ENCODE results near the gene PIPOX. TPM values are rescaled to one million over a fixed set of nuclear protein-coding genes. Genes with fewer than 3 reads are reported as not detected.
A peak's percentile ranks its signal among the peaks of the same experiment; 100 is the strongest.

The PIPOX gene
- total and polyA plus RNA-seq, 2 of the 13 experiments (the other 11 are each of a cell fraction or from before 2014, with no cell fraction given) = 87.3 to 154 TPM

DNA sequence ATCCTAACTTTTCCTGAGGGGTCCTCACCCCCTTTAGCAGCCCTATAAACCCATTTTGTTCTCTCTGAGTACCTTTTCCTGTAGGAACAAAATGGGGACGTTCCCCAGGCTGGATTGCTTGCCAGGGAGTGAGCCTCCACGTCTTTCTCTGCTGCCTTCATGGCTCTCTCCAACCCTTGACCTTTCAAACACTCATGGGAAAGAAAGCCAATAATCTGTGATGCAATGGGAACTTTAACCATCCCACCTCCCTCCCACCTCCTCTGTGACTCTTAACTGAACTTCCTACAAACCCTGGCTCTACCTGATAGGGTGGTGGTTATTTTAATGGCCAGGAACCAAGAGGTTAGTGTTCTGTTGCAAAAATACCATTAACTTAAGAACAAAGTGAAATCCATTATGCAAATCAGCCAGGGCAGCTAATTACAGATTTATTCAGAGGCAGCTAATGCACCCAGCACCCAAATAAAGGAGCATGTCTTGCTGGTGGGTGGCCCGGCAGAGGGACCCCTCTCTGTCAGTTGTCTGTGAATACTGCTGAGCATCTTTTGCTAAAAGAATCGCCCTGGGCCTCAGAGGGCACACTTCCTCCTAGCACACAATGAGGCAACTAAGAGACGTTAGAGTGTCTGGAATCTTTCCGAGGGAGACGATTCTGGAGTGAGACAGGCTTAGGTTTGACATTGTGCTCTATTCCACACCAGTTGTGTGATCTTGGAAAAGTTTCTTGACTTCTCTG is 3.0 kb downstream of the PIPOX start:
- in situ Hi-C loops (cut with HindIII; ENCODE audit: extremely low pct_ligation_motif_present, low pct_unique_long_range_greater_than_20kb) (no loop called here), intact Hi-C loops (cut with micrococcal nuclease; ENCODE audit: unreplicated experiment) (no loop called here)
- ATAC-seq = peak; percentile 56
- POLR2A ChIA-PET = no interaction called here
- DNase-seq (ENCODE audit: low spot score) = peak; percentile 73
- BruUV-seq (replicated peaks) = TSS peak; percentile 7
- WGBS (ENCODE audit: low lambda C conversion rate) = 60% methylated on average over 7 of the region's 7 CpGs
- no peak overlapping the region for H2AFZ ChIP-seq (ENCODE audit: low read length)
- CTCF ChIA-PET (ENCODE audit: low intra/inter-chr PET ratio, low total read pairs) = no interaction called here
- H3K36me3 ChIP-seq (replicated peaks in 1 of 2; ENCODE audit: control insufficient read depth in 1 of 2, insufficient read depth in 2 of 2, low read length in 2 of 2) = peaks cover 6 to 34% of the 10 kb centered on the region in 2 experiments
- H3K27me3 ChIP-seq (ENCODE audit: control insufficient read depth in 1 of 2, insufficient read depth in 2 of 2, low read length in 2 of 2) = no peaks in the 10 kb centered on the region
- H3K4me2 ChIP-seq (ENCODE audit: low read depth, low read length) = peak overlapping the region; percentile 93
- peaks cover 4% of the 10 kb centered on the region; the same call in 1 of the 2 replicates for H4K20me1 ChIP-seq (ENCODE audit: insufficient read depth, low read length)
- no peak overlapping the region for H3K9ac ChIP-seq (ENCODE audit: insufficient read depth, low read depth, low read length)
- H3K4me1 ChIP-seq (ENCODE audit: insufficient read depth, low read length) = peaks cover 60% of the 10 kb centered on the region
- peaks cover 42% of the 10 kb centered on the region for H3K79me2 ChIP-seq (ENCODE audit: insufficient read depth, low read length)
- H3K4me3 ChIP-seq (replicated peaks in 1 of 3; ENCODE audit: insufficient read depth in 1 of 3, low read depth in 2 of 3, low read length in 3 of 3) = peak overlapping the region in 2 of 3 experiments; percentile 16 to 30; a peak in 2 of 6 replicates
- H3K27ac ChIP-seq (ENCODE audit: extremely low read length, insufficient read depth, low read length) = peak overlapping the region; percentile 58
- peak; percentile 85 for FAIRE-seq
- H3K9me3 ChIP-seq (ENCODE audit: low read length) = no peaks in the 10 kb centered on the region
- TF ChIP-seq ISX (CRISPR knock-in tag; conservative IDR thresholded peaks at IDR 0.05) (no peak), MTF1 (CRISPR knock-in tag; IDR thresholded peaks at IDR 0.05) (no peak), RXRA (CRISPR knock-in tag; IDR thresholded peaks at IDR 0.05) (peak; percentile 62; the same call in 1 of the 2 replicates), AKAP8 (CRISPR knock-in tag; IDR thresholded peaks at IDR 0.05) (no peak), SPEN (CRISPR knock-in tag; IDR thresholded peaks at IDR 0.05; ENCODE audit: low read depth) (peak; percentile 78; the same call in 1 of the 2 replicates), ATF2 (CRISPR knock-in tag; IDR thresholded peaks at IDR 0.05) (peak; percentile 74; the same call in 1 of the 2 replicates), ZNF337 (CRISPR knock-in tag; IDR thresholded peaks at IDR 0.05; ENCODE audit: borderline replicate concordance, low read depth) (no peak), SNRNP70 (IDR thresholded peaks at IDR 0.05; ENCODE audit: low read depth, low read length) (no peak), NR2C2 (CRISPR knock-in tag; IDR thresholded peaks at IDR 0.05; ENCODE audit: borderline replicate concordance) (peak; percentile 95), NCOR1 (IDR thresholded peaks at IDR 0.05; ENCODE audit: borderline replicate concordance, low read length) (peak; percentile 83; the same call in 1 of the 2 replicates), TAF15 (IDR thresholded peaks at IDR 0.05; ENCODE audit: low read depth, low read length, poor library complexity, severe bottlenecking) (no peak), RNF2 (conservative IDR thresholded peaks at IDR 0.05; ENCODE audit: low read depth) (no peak), ZNF446 (CRISPR knock-in tag; IDR thresholded peaks at IDR 0.05) (no peak), MYPOP (CRISPR knock-in tag; IDR thresholded peaks at IDR 0.05) (no peak), ATF3 (CRISPR knock-in tag; IDR thresholded peaks at IDR 0.05) (peak; percentile 73; the same call in 1 of the 2 replicates), EP300 (IDR thresholded peaks at IDR 0.05; ENCODE audit: low read depth in 2 of 2, low read length in 2 of 2) (peak in 1 of 2 experiments; percentile 59; a peak in 1 of 4 replicates), EP300 (CRISPR knock-in tag; IDR thresholded peaks at IDR 0.05; ENCODE audit: borderline replicate concordance) (peak; percentile 38; the same call in 1 of the 2 replicates), ZNF562 (CRISPR knock-in tag; IDR thresholded peaks at IDR 0.05; ENCODE audit: borderline replicate concordance) (no peak), NR2F6 (IDR thresholded peaks at IDR 0.05) (peak; percentile 94), NR2F6 (CRISPR knock-in tag; IDR thresholded peaks at IDR 0.05) (peak; percentile 95), TERF1 (CRISPR knock-in tag; IDR thresholded peaks at IDR 0.05) (no peak)
